ENCODE results near the gene ZXDB.
"Not testable (repeated sequence)": the region's sequence is repeated elsewhere in the genome, so short reads cannot be mapped to it uniquely, and the experiment has no call there.

The ZXDB gene

DNA sequence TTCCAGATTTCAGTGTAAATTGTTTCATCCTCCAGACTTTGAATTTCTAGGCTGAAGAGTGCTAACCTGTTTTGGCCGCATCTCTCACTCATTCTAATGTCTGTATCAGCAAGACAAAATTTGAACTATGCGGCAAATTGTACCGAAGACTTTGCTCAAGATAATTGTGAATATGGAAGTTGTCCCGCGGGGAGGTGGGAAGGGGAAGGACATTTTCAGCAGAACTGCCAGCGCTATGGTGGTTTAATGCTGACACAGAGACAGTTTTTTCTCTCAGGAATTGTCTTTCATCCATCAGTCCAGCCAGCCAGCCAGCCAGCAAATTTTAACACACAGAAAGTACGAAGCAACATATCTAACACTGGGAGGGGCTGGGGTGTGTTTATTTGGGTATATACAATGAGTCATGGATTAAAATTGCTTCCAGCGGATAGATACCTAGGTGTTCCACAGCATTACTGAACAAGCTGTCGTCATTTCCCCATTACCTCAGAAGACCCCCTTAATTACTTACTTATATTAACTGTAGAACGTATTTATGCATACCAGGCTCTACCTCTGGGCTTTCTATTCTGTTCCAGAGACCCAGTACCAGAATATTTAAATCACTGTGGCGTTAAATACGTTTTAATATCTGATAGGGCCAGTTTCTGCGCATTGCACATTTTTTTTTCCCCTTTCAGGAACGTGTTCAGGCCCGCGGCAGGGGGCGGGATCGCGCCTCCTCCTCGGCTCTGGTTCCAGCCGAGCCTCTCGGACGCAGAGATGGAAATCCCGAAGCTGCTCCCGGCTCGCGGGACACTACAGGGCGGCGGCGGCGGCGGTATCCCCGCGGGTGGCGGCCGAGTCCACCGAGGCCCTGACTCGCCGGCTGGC is at the start of gene ZXDB:
Gene ZXDB, plus strand, starts transcription at position 728 of the 876 bp plus-strand sequence. Its CDS starts 38 bp downstream, at position 766.
- peak; percentile 9 for DNase-seq (ENCODE audit: low spot score)

DNA sequence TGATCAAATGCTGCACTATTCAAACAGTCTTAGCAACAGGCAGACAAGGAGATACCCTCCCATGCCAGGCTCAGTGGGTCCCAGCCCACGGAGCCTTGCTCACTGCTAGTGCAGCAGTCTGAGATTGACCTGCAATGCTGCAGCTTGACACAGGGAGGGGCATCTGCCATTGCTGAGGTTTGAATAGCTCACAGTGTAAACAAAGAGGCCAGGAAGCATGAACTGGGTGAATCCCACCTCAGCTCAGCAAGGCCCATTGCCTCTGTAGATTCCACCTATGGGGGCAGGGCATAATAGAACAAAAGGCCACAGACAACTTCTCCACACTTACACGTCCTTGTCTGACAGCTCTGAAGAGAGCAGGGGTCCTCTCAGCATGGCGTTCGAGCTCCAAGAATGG is 26.6 kb upstream of the ZXDB start:
- DNase-seq (ENCODE audit: low spot score): no peak

DNA sequence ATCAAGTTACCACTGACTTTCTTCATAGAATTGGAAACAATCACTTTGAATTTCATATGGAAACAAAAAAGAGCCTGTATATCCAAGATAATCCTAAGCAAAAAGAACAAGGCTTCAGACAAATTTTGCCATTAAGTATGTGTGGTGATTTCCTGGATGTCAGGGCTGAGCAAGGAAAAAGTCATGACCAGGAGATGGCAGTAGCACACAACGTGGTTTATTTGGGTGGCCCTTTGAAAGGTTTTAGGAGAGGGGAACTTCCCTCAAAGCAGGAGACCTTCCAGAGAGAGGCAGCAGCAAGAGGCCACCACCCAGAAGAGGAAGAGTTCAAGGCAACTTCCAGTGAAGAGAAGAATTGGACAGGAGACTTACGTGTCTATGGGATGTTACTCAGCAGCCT is 18.1 kb upstream of the ZXDB start:
- peak; percentile 15 for DNase-seq (ENCODE audit: low spot score)

DNA sequence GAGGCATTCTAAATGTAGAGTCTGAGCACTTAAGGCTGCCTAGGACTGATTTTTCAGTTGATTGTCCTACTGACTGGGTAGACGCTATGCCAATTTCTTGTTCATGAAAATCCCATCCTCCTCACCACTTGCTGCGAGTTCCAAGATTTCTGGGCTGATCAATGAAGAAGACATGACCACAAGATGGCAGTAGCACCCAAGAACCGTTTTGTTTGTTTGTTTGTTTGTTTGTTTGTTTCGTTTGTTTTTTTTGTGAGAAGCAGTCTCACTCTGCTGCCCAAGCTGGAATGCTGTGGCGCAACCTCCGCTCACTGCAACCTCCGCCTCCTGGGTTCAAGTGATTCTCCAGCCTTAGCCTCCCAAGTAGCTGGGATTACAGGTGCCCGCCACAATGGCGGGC is 8.9 kb upstream of the ZXDB start:
- not testable (repeated sequence) for DNase-seq (ENCODE audit: low spot score)

DNA sequence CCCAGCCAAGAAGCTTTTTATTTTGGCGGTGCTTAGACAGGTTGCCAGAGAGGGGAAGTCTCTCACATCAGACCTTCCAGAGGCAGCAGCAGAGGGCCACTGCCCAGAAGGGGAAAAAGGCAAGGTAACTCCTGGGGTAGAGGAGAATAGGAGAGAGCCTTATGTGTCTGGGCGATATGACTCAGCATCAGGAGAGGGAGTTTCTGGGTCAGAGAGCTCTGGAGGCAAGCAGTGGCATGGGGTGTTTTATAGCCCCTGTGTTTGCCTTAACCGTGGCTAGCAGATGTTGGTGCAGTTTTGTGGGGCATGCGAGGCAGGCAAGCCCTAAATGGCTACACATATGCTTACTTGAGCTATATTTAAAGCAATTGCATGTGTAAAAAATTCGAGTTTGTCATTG is 8.3 kb upstream of the ZXDB start:
- DNase-seq (ENCODE audit: low spot score): no peak

DNA sequence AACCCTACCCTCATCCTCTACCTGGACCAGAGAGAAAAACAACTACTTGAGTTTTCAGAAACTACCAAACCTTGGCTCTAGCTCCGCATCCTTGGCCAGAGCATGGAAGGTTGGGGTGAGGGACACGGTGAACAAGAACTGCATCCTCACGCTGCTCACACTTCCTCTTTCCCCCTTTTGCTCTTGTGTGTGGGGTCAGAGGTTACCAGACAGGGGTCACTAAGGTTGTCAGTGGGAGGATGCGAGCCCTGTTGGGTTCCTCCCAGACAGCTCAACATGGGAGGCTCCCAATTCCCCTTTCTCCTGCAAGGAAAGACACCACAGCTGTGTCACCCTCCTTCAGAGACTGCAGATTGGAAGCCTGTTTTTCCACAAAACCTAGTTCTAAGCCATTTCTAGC is 5.5 kb upstream of the ZXDB start:
- no peak for DNase-seq (ENCODE audit: low spot score)

DNA sequence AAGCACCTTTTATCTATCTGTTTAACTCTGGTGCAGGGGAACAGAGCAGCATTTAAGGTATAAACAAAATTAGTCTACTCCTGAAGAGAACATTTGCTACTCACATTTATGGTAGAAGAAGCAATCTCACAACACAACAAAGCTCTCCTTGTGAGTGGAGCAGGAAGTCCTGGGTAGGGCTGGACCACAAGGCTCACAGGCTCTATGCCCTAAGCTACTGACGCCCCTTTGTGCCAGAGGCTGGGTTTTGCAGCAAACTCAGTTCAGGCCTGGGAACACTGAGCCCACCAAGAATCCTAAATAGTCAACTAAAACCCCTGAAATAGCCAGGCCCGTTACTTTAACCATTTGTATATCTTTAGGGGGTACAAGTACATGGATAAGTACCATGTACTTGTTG is 4.7 kb upstream of the ZXDB start:
- no peak for DNase-seq (ENCODE audit: low spot score)

DNA sequence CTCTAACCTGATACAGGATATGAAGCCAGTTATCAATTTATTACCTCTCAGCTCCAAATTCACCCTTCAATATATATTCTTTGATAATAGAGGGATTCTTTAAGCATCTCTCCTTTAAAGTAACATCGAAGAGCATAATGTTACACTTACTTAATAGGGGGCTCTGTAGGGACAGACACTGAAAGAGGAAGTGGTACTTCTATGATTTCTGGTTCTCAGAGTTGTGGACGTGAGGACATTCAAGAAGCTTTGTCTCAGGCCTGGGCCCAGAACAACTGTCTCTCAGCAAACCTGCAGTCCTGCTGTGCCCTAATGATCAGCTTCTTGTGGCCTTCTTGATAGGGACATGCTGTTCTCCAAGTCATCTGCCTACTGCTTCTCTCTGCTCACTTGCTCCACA is 4.2 kb upstream of the ZXDB start:
- no peak for DNase-seq (ENCODE audit: low spot score)

DNA sequence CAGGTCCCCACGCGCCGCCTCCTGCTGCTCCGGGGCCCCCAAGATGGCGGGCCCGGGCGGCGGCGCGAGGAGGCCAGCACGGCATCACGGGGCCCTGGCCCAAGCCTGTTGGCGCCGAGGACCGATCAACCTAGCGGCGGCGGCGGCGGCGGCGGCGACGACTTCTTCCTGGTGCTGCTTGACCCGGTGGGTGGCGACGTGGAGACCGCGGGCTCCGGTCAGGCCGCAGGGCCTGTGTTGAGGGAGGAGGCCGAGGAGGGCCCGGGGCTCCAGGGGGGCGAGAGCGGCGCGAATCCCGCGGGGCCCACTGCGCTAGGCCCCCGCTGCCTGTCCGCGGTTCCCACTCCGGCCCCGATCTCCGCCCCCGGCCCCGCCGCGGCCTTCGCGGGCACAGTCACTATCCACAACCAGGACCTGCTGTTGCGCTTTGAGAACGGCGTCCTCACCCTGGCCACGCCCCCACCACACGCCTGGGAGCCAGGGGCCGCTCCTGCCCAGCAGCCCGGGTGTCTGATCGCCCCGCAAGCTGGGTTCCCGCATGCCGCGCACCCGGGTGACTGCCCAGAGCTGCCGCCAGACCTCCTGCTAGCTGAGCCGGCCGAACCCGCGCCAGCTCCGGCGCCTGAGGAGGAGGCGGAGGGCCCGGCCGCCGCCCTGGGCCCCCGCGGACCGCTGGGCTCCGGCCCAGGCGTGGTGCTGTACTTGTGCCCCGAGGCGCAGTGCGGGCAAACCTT is 516 bp downstream of the ZXDB start:
- DNase-seq (ENCODE audit: low spot score): peak; percentile 11

DNA sequence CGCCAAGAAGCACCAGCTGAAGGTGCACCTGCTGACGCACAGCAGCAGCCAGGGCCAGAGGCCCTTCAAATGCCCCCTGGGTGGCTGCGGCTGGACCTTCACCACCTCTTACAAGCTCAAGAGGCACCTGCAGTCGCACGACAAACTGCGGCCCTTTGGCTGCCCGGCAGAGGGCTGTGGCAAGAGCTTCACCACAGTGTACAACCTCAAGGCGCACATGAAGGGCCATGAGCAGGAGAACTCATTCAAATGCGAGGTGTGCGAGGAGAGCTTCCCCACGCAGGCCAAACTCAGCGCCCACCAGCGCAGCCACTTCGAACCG is 1.0 kb downstream of the ZXDB start:
- DNase-seq (ENCODE audit: low spot score): not testable (repeated sequence)

DNA sequence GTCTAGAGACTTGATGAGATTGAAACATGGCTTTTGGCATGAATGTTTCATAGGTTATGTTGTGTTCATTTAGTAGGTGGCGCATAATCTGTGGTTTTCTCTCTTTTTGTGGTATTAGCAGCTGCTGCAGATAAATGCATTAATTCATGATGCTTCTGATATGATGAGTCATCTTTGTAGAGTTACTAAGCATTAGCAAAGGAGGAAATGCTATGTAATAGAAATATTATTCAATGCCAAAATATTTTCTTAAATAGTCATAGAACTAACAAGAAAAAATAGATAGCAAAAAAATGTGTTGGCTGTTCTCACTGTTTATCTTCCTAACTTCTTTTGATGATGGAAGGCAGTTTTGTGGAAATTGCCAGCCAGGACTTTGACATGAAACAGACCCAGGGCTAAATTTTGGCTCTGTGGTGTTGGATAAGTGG is 3.6 kb downstream of the ZXDB start:
- peak; percentile 16 for DNase-seq (ENCODE audit: low spot score)

DNA sequence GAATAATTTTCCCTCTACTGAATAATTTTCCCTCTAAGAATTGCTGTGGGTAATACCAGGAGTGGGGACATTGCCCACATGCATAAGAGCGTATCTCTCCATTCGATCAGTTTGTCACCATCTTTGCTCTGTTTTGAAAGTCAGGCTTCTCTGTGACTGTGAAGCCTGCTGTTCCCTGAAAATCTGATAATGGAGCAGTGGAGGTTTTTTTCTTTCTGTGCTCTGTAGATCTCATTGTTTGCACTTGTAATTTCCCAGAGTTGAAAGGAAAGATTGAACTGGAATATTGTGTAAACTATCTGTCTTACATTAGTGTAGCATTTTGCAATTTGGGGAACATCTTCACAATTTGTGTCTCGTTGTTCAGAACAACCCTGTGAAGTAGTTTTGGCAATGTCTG is 4.3 kb downstream of the ZXDB start:
- no peak for DNase-seq (ENCODE audit: low spot score)

DNA sequence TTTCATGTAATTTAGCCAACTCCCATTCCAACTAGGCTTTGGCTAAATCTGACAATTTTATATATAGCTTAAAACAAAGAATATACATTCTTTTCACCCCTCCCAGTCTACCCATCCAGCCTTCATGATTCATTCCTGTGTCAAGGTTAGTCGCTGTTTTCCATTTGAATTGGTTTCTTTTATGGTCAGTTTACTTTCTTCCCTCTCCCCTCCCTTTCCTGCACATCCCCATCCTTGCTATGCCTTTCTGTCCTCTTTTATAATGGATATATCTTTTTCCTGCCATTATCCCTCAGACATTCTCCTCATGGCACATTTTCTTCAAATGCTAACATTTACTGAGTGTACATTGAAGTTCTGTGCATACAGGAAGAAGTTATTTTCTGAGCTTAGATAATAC is 4.7 kb downstream of the ZXDB start:
- DNase-seq (ENCODE audit: low spot score): no peak

DNA sequence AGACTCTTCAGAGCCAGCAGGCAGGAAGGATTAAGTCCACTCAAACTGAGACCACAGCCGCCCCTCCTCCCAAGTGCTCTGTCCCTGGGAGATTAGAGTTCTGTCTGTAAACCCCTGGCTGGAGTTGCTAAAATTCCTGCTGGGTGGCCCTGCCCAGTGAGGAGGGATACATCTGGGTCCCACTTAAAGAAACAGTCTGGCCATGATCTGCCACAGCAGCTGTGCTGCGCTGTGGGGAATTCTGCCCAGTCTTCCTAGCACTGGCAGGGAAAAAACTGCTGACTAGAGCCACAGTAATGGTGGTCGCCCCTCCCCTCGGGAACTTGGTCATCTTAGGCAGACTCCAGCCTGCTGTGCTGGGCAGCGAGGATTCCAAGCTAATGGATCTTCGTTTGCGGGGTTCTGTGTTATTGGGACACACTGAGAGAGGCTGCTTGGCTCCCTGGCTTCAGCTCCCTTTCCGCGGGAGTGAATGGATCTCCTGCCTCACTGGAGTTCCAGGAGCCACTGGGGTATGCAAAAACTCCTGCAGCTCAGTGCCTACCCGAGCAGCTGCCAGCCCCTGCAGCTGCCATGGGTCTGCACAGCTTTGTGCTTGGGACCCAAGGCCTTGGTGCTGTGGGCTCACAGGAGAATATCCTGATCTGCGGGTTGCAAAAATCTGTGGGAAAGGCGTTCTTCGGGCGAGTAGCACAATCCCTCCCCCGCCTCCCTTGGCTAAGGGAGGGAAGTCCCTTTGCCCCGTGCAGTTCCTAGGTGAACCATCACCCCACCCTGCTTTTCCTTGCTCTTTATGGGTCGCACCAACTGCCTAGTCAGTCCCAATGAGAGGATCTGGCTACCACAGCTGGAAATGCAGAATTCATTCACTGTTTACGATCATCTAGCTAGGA is 15.7 kb downstream of the ZXDB start:
- no peak for DNase-seq (ENCODE audit: low spot score)

DNA sequence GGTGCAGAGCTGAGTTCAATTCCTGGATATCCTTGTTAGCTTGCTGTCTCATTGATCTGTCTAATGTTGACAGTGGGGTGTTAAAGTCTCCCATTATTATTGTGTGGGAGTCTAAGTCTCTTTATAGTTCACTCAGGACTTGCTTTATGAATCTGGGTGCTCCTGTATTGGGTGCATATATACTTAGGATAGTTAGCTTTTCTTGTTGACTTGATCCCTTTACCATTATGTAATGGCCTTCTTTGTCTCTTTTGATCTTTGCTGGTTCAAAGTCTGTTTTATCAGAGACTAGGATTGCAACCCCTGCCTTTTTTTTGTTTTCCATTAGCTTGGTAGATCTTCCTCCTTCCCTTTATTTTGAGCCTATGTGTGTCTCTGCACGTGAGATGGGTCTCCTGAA is 21.5 kb downstream of the ZXDB start:
- DNase-seq (ENCODE audit: low spot score): not testable (repeated sequence)

DNA sequence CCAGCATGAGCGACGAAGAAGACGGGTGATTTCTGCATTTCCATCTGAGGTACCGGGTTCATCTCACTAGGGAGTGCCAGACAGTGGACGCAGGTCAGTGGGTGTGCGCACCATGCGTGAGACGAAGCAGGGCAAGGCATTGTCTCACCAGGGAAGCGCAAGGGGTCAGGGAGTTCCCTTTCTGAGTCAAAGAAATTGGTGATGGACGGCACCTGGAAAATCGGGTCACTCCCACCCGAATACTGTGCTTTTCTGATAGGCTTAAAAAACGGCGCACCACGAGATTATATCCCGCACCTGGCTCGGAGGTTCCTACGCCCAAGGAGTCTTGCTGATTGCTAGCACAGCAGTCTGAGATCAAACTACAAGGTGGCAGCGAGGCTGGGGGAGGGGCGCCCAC is 37.6 kb downstream of the ZXDB start:
- DNase-seq (ENCODE audit: low spot score): not testable (repeated sequence)

DNA sequence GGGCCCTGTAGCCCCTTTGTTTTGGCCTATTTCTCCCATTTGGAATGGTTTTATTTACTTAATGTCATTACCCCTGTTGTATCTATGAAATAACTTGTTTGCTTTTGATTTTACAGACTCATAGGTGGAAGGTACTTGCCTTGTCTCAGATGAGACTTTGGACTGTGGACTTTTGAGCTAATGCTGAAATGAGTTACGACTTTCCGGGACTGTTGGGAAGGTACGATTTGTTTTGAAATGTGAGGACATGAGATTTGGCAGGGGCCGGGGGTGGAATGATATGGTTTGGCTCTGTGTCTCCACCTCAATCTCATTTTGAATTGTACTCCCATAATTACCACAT is 48.8 kb downstream of the ZXDB start:
- DNase-seq (ENCODE audit: low spot score): no peak

DNA sequence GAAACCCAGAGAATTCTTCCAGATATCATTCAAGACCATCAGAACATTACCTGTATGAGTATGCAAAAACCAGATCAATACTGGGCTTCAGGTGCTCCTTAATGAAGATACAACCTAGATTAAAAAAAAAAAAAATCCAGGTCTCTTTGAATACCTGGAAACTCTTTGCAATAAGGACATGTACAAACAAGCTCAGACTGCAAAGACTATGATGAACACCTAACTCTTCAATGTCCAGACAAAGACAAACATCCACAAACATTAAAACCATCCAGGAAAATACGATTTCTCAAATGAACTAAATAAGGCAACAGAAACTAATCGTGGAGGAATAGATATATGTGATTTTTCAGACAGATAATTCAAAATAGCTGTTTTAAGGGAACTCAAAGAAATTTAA is 49.5 kb downstream of the ZXDB start:
- DNase-seq (ENCODE audit: low spot score): no peak

DNA sequence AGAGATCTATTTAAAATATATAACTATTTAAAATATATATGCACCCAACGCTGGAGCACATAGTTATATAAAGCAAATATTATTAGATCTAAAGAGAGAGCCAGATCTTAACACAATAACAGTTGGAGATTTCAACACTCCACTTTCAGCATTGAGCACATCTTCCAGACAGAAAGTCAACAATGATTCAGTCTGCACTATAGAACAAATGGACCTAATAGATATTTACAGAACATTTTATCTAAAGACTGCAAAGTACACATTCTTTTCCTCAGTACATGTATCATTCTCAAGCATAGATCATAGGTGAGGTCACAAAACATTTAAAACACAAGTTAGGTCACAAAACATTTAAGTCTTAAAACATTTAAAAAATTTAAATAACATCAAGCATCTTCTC is 51.9 kb downstream of the ZXDB start:
- no peak for DNase-seq (ENCODE audit: low spot score)

DNA sequence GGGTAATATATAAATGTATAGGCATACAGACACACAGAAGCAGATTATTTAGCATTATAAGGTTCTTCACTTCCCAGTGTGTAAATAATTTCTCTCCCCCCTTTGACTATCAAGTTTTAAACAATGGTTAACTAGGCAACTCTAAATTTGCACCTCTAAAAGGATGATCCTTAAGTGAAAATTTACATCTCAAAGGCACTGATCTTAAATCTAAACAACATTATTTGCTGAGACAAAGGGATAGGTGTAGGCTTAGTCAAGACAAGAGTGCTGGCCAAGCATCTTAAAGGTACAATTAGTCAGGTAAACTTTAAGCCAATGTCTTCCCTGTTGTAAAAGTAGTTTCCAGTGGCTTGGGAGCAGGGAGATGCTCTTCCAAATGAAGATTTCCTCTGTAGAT is 55.2 kb downstream of the ZXDB start:
- no peak for DNase-seq (ENCODE audit: low spot score)
